H9 (cell line): ENCODE measurements around the gene GGACT. TPM values are rescaled to one million over a fixed set of nuclear protein-coding genes. Genes with fewer than 3 reads are reported as not detected.

Source experiments
- DNase-seq: peaks from one replicate; pipeline ENCODE4 v3.0.0-alpha.2; 2017
- H2AFZ ChIP-seq: one replicate; pipeline ENCODE4 v1.6.1; 2013; ENCODE audit warnings: mild to moderate bottlenecking, low read length, control low read depth, moderate library complexity
- H2AK5ac ChIP-seq: 2 replicates; pipeline ENCODE4 v1.6.1; 2013; ENCODE audit warnings: low read length, control low read depth, mixed read lengths; ENCODE audit not compliant: insufficient read length
- H2BK120ac ChIP-seq: one replicate; pipeline ENCODE4 v1.6.1; 2013; ENCODE audit warnings: low read depth, mild to moderate bottlenecking, low read length, control low read depth, inconsistent platforms; ENCODE audit not compliant: poor library complexity, severe bottlenecking
- H2BK12ac ChIP-seq: 2 replicates; pipeline ENCODE4 v1.6.1; 2013; ENCODE audit warnings: low read length, control low read depth, mixed read lengths, low read depth; ENCODE audit not compliant: insufficient read length
- H2BK15ac ChIP-seq: 2 replicates; pipeline ENCODE4 v1.6.1; 2013; ENCODE audit warnings: low read depth, low read length, control low read depth
- H2BK20ac ChIP-seq: one replicate; pipeline ENCODE4 v1.6.1; 2013; ENCODE audit warnings: low read depth, mild to moderate bottlenecking, low read length, control low read depth, inconsistent platforms; ENCODE audit not compliant: poor library complexity, severe bottlenecking
- H2BK5ac ChIP-seq: 2 replicates; pipeline ENCODE4 v1.6.1; 2013; ENCODE audit warnings: low read length, control low read depth, mixed read lengths; ENCODE audit not compliant: insufficient read length
- H3K14ac ChIP-seq: 2 replicates; pipeline ENCODE4 v1.6.1; 2013; ENCODE audit warnings: low read length, control low read depth; ENCODE audit not compliant: insufficient read depth
- H3K18ac ChIP-seq: 2 replicates; pipeline ENCODE4 v1.6.1; 2013; ENCODE audit warnings: low read depth, mild to moderate bottlenecking, mixed read lengths, low read length, control low read depth; ENCODE audit not compliant: insufficient read length
- H3K23ac ChIP-seq: 2 replicates; pipeline ENCODE4 v1.6.1; 2013; ENCODE audit warnings: low read length, control low read depth, mixed read lengths, low read depth; ENCODE audit not compliant: insufficient read length
- H3K23me2 ChIP-seq: 2 replicates; pipeline ENCODE4 v1.6.1; 2013; ENCODE audit warnings: low read depth, mild to moderate bottlenecking, mixed read lengths, low read length, control low read depth; ENCODE audit not compliant: insufficient read length, poor library complexity, severe bottlenecking
- H3K27ac ChIP-seq: 2 replicates; pipeline ENCODE4 v1.5.1; 2013; ENCODE audit warnings: low read length, control low read depth, mixed read lengths, low read depth; ENCODE audit not compliant: insufficient read length
- H3K27me3 ChIP-seq: 2 replicates; pipeline ENCODE4 v1.6.1; 2013; ENCODE audit warnings: low read length, control low read depth, inconsistent platforms; ENCODE audit not compliant: insufficient read depth
- H3K4ac ChIP-seq: 2 replicates; pipeline ENCODE4 v1.6.1; 2013; ENCODE audit warnings: low read depth, mild to moderate bottlenecking, control low read depth, inconsistent platforms, low read length, moderate library complexity
- H3K4me1 ChIP-seq: 2 replicates; pipeline ENCODE4 v1.6.1; 2013; ENCODE audit warnings: low read length, control low read depth, inconsistent platforms; ENCODE audit not compliant: insufficient read depth
- H3K4me2 ChIP-seq: 2 replicates; pipeline ENCODE4 v1.6.1; 2013; ENCODE audit warnings: low read length, control low read depth, mixed read lengths; ENCODE audit not compliant: insufficient read length, insufficient read depth
- H3K56ac ChIP-seq: 2 replicates; pipeline ENCODE4 v1.6.1; 2013; ENCODE audit warnings: low read depth, mild to moderate bottlenecking, mixed read lengths, low read length, control low read depth; ENCODE audit not compliant: insufficient read length
- H3K79me1 ChIP-seq: 2 replicates; pipeline ENCODE4 v1.6.1; 2013; ENCODE audit warnings: low read depth, mild to moderate bottlenecking, moderate library complexity, low read length, control low read depth, inconsistent platforms; ENCODE audit not compliant: insufficient read depth, poor library complexity, severe bottlenecking
- H3K79me2 ChIP-seq: 2 replicates; pipeline ENCODE4 v1.6.1; 2013; ENCODE audit warnings: low read length, control low read depth, inconsistent platforms; ENCODE audit not compliant: insufficient read depth
- H3K9ac ChIP-seq: 2 replicates; pipeline ENCODE4 v1.6.1; 2013; ENCODE audit warnings: low read length, control low read depth, mixed read lengths; ENCODE audit not compliant: insufficient read length; ENCODE audit errors: extremely low read depth
- H3K9me3 ChIP-seq: one replicate; pipeline ENCODE4 v1.6.1; 2013; ENCODE audit warnings: low read depth, low read length, inconsistent platforms; ENCODE audit not compliant: control insufficient read depth
- H3T11ph ChIP-seq: one replicate; pipeline ENCODE4 v1.6.1; 2013; ENCODE audit warnings: mild to moderate bottlenecking, low read length, control low read depth, inconsistent platforms
- H4K20me1 ChIP-seq: one replicate; pipeline ENCODE4 v1.6.1; 2013; ENCODE audit not compliant: control insufficient read depth, insufficient read length, insufficient read depth
- H4K5ac ChIP-seq: 2 replicates; pipeline ENCODE4 v1.6.1; 2013; ENCODE audit warnings: low read depth, mild to moderate bottlenecking, mixed read lengths, low read length, control low read depth; ENCODE audit not compliant: insufficient read length
- H4K8ac ChIP-seq: replicated peaks from 2 replicates; pipeline ENCODE4 v1.6.1; 2013; ENCODE audit warnings: low read length, control low read depth, mixed read lengths, low read depth; ENCODE audit not compliant: insufficient read length
- H4K91ac ChIP-seq: 2 replicates; pipeline ENCODE4 v1.6.1; 2013; ENCODE audit warnings: low read depth, mild to moderate bottlenecking, moderate library complexity, mixed read lengths, low read length, control low read depth; ENCODE audit not compliant: insufficient read length
- H3K27ac Mint-ChIP-seq, 3 experiments: 2 replicates in 2 of 3; 3 replicates in 1 of 3; pipeline ENCODE4 v1.8.0; 2020 to 2021; ENCODE audit warnings: mixed read lengths in 3 of 3, mild to moderate bottlenecking in 1 of 3, moderate library complexity in 1 of 3
- H3K27me3 Mint-ChIP-seq: 2 replicates; pipeline ENCODE4 v1.8.0; 2021; ENCODE audit warnings: low read depth, mild to moderate bottlenecking, moderate library complexity, mixed read lengths
- H3K36me3 Mint-ChIP-seq, 3 experiments: 2 replicates in 2 of 3; 3 replicates in 1 of 3; pipeline ENCODE4 v1.8.0; 2020 to 2021; ENCODE audit warnings: low read depth in 3 of 3, mixed read lengths in 3 of 3; ENCODE audit not compliant: insufficient read depth in 1 of 3
- H3K4me1 Mint-ChIP-seq, 2 experiments: 2 replicates each; pipeline ENCODE4 v1.8.0; 2020; ENCODE audit warnings: mixed read lengths in 2 of 2
- H3K4me3 Mint-ChIP-seq, 2 experiments: 2 replicates in 1 of 2; 3 replicates in 1 of 2; pipeline ENCODE4 v1.8.0; 2020 to 2021; ENCODE audit warnings: mild to moderate bottlenecking in 2 of 2, mixed read lengths in 2 of 2, moderate library complexity in 1 of 2
- H3K9me3 Mint-ChIP-seq, 2 experiments: 2 replicates in 1 of 2; 3 replicates in 1 of 2; pipeline ENCODE4 v1.8.0; 2020; ENCODE audit warnings: mild to moderate bottlenecking in 2 of 2, mixed read lengths in 2 of 2, moderate library complexity in 1 of 2
- WGBS: extraction: QIAGEN DNeasy Blood & Tissue Kit; methylation state at CpG from one replicate; pipeline ENCODE4 v1.1.7; 2013; ENCODE audit warnings: missing lambda C conversion rate, low lambda C conversion rate, mixed read lengths; ENCODE audit not compliant: insufficient read length; ENCODE audit errors: extremely low coverage; 5-methylcytosine and 5-hydroxymethylcytosine counted together
- total RNA-seq: library from RNA; stranded (reverse); gene quantifications from 2 replicates; pipeline ENCODE4 v1.2.1, GENCODE V29; 2021
- TF ChIP-seq, protein P1 (sequence below): fragments of 200-600 bp; sonication (generic); conservative IDR thresholded peaks from 3 replicates; pipeline ENCODE4 v1.8.0; 2021; ENCODE audit warnings: antibody characterized with exemption, mild to moderate bottlenecking

Gene GGACT
- total RNA-seq, 1 experiment from 2014 or later: 1.3 TPM

GRCh38 chr13:100523411-100523810 is 65.2 kb downstream of the GGACT start:
- H3K36me3 Mint-ChIP-seq: peaks cover 5 to 14% (median 7%) of the 10 kb centered on the region in 3 experiments; a peak in 6 of 7 replicates

More at GRCh38 chr13:100523411-100523810, 65.2 kb downstream of the GGACT start:
- H3K79me1 ChIP-seq: no peaks in the 10 kb centered on the region
- H2BK15ac ChIP-seq: no peak overlapping the region
- no peak overlapping the region for H3K23ac ChIP-seq
- H3K4me2 ChIP-seq: no peak overlapping the region
- no peak overlapping the region for H3K14ac ChIP-seq
- no peak overlapping the region for H3K56ac ChIP-seq
- no peak overlapping the region for H2AFZ ChIP-seq
- H2BK120ac ChIP-seq: no peak overlapping the region
- H3K23me2 ChIP-seq: no peaks in the 10 kb centered on the region
- H3K27ac ChIP-seq: no peak overlapping the region
- no peak overlapping the region for H3K9ac ChIP-seq
- H2BK5ac ChIP-seq: no peak overlapping the region
- peaks cover 11% of the 10 kb centered on the region; the same call in 1 of the 2 replicates for H3K4me1 ChIP-seq
- no peak overlapping the region for H2AK5ac ChIP-seq
- no peak overlapping the region for H4K8ac ChIP-seq
- no peak overlapping the region for H4K91ac ChIP-seq
- H3T11ph ChIP-seq: no peak overlapping the region
- Mint-ChIP-seq H3K27me3 (no peaks in the 10 kb centered on the region), H3K9me3 (no peaks in the 10 kb centered on the region), H3K4me1 (peaks cover 40 to 46% of the 10 kb centered on the region in 2 experiments), H3K4me3 (no peak overlapping the region), H3K27ac (0 out of 7 replicates have a peak overlapping the region, but pooled peaks of 1 of the 3 experiments have one; percentile 12)
- no CpG with 5 or more reads among the region's 14 CpGs for WGBS
- H3K9me3 ChIP-seq: no peaks in the 10 kb centered on the region
- H3K79me2 ChIP-seq: no peaks in the 10 kb centered on the region
- H2BK20ac ChIP-seq: no peak overlapping the region
- no peak overlapping the region for H2BK12ac ChIP-seq
- DNase-seq: no peak
- no peak overlapping the region for H3K4ac ChIP-seq
- TF ChIP-seq, protein P1, sequence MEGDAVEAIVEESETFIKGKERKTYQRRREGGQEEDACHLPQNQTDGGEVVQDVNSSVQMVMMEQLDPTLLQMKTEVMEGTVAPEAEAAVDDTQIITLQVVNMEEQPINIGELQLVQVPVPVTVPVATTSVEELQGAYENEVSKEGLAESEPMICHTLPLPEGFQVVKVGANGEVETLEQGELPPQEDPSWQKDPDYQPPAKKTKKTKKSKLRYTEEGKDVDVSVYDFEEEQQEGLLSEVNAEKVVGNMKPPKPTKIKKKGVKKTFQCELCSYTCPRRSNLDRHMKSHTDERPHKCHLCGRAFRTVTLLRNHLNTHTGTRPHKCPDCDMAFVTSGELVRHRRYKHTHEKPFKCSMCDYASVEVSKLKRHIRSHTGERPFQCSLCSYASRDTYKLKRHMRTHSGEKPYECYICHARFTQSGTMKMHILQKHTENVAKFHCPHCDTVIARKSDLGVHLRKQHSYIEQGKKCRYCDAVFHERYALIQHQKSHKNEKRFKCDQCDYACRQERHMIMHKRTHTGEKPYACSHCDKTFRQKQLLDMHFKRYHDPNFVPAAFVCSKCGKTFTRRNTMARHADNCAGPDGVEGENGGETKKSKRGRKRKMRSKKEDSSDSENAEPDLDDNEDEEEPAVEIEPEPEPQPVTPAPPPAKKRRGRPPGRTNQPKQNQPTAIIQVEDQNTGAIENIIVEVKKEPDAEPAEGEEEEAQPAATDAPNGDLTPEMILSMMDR: no peak
- no peaks in the 10 kb centered on the region for H4K20me1 ChIP-seq
- H3K18ac ChIP-seq: no peak overlapping the region
- no peak overlapping the region for H4K5ac ChIP-seq
- no peaks in the 10 kb centered on the region for H3K27me3 ChIP-seq
